LNCAP (cell line): ENCODE data around the gene IL6R.

ENCODE experiments used
- TF ChIP-seq, protein P1 (sequence below): fragments of 450-650 bp; IDR thresholded peaks from 2 replicates; pipeline ENCODE4 v1.5.1; 2017; ENCODE audit warnings: mild to moderate bottlenecking

IL6R gene

DNA sequence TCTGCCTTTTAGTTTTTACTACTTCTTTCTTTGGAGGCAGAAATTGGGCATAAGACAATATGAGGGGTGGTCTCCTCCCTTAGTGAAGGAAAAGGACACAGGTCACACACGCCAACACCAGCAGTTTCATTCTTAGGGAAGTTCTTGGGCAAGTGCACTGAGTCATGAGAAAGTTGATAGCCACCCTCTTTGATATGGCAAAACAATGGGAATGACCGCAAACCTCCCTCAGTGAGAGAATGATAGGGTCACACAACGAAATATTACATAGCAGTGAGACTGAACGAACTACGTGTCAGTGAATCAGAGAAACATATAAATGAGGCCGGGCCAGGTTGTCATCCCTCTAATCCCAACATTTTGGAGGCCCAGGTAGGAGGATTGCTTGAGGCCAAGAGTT, 20.0 kb downstream of the IL6R start:
- TF ChIP-seq, protein P1, sequence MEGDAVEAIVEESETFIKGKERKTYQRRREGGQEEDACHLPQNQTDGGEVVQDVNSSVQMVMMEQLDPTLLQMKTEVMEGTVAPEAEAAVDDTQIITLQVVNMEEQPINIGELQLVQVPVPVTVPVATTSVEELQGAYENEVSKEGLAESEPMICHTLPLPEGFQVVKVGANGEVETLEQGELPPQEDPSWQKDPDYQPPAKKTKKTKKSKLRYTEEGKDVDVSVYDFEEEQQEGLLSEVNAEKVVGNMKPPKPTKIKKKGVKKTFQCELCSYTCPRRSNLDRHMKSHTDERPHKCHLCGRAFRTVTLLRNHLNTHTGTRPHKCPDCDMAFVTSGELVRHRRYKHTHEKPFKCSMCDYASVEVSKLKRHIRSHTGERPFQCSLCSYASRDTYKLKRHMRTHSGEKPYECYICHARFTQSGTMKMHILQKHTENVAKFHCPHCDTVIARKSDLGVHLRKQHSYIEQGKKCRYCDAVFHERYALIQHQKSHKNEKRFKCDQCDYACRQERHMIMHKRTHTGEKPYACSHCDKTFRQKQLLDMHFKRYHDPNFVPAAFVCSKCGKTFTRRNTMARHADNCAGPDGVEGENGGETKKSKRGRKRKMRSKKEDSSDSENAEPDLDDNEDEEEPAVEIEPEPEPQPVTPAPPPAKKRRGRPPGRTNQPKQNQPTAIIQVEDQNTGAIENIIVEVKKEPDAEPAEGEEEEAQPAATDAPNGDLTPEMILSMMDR = no peak

DNA sequence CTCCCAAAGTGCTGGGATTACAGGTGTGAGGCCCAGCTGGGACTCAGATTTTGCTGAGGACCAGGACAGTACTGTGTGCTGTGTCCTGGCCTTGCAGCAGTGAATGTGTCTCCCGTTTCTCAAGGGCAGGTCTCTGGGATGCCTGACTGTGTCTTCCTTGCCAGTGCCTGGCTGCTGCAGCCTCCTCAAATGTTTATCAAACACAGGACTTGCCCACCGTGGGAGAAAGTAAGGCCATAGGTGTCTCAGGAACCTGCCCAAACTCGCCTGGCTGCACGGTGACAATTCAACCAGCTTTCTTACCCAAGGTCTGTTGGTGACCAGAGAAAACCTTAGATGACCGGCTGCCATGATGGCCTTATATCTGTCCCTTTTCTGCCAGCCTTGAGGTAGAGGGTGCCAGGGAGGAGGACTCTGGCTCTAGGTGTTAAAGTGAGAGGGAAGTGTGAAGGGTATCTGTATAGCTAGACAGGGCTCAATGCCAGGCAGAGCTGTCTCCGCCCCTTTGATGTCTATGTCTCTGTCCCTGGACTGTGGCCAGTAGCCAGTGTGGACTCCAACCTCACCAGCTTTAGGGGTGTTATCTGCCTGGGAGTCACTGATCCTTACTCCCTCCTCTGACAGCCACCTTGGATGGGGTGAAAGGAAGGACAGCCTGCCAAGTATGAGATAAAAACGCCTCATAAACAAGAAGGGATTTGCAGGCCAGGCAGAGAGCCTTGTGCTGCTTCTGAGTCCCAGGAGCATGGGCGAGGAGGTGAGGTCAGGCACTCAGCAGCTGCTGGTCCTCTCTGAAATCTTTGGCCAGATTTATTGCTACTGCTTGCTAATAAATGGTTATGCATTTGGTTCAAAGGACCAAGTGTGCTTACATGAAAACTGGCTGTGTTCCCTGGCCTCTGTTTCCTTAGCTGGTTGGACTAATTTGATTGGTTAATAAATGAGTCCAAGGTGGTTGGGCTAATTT, 22.3 kb downstream of the IL6R start:
- TF ChIP-seq, protein P1 = no peak

DNA sequence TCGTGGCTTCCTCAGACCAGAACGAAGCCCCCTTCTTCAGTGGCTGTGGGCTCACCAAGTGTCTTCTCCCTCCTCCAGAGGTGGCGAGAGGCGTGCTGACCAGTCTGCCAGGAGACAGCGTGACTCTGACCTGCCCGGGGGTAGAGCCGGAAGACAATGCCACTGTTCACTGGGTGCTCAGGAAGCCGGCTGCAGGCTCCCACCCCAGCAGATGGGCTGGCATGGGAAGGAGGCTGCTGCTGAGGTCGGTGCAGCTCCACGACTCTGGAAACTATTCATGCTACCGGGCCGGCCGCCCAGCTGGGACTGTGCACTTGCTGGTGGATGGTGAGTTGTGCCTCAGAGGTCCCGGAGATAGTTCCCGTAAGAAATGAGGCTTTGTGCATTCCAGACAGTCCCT, 24.0 kb downstream of the IL6R start:
- TF ChIP-seq, protein P1 = no peak

DNA sequence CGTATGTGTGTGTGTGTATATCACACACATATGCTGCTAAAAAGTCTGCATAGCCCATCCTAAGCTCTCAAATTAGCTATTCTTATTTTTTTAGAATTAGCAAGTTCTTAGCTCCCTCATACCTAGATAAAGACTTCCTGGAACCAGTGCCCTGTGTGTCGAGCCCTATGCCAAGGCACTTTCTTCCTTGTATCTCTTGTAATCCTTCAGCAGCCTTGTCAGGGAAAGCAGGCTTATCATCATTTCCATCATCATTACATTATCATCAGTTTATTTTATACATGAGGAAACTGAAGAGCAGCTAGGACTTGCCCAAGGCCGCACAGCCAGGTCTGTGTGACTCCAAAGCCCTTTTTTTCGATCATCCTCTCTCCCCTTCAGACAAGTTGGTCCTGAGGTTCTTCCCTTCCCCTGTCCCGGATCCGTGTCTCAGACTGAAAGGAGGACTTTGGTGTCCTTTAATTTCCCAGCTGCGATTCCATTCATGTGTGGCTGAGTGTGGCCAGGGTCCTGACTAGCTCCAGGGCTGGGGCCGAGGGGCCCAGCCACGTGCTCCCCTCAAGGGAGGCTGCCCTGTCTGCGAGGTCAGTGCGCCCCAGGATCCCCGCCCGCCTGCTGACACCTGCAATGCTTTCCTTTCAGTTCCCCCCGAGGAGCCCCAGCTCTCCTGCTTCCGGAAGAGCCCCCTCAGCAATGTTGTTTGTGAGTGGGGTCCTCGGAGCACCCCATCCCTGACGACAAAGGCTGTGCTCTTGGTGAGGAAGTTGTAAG, 24.9 kb downstream of the IL6R start:
- TF ChIP-seq, protein P1 = no peak

DNA sequence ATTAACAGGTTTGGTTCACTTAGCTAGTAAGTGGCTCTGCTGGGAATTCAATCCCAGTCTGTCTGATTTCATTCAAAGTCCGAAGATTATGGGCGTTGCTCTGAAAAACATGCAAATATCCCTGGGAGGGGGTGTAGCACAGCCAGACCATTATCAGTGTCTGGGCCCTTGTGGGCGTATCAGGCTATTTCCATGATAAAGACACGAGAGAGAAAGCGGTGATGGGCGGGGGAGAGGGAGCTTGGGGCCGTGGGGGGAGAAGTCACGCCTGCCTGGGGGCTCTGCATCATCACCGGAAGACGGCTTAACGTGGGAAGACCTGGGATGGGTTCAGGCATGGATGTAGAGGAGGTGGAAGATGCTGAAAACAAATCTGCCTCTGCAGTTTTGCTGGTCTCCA, 25.8 kb downstream of the IL6R start:
- TF ChIP-seq, protein P1 = no peak

DNA sequence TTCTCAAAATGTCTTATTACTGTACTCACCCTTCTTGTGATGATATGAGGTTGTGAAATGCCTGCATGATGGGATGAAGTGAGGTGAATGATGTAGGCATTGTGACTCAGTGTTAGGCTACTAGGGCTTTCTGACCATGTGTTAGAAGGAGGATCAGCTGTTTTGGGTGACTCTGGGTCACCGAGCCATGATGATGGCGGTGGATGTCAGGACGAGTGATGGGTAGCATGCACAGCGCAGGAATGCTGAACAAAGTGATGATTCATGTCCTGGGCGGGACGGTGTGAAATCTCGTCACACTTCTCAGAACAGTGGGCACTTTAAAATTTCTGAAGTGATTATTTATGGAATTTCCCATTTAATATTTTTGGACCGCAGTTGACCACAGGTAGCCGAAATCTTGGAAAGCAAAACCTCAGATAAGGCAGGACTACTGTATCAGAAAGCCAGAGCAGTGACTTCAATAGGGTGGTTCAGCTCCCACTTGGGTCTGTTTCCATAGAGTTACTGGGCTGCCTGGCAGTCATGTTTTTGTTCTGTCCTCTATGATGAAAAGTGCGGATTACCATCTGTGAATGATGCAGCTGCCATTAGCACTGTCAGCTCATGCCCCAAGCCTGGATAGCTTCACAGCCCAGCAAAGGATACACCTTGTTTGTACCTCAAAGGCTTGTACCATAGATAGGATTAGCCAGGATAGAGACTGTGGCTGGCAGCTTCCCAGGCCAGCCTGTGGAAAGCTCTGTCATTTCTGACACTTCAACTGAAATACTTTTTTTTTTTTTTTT, 26.6 kb downstream of the IL6R start:
- TF ChIP-seq, protein P1 = no peak

DNA sequence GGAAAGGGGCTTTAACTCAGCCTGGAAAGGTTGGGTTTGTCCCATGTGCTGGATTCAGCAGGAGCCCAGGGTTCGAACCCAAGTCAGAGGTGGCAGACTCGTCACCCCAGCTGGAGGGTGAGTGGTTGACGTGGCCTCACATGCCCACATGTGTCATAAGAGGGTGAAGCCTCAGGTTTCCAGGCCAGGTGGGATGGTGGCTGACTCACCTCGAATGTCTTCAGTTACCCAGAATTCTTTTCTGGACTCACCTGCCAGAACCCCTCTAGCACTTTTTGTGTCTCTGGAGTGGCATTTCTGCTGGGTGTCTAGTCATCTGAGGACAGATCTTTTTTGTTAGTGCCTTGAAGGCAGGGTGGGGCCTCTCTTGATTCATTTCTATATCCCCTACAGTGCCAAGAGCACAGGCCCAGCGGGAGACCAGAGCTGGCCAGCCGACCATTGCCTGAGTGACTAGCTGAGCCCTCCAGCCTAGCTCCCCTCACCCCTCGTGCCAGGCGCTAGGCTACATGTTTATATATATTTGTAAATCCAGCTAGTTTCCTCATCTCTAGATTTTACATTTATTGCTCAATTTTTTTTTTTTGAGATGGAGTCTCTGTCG, 28.1 kb downstream of the IL6R start:
- TF ChIP-seq, protein P1 = no peak
